NCI-H128 (cell line): Measurements from ENCODE around the gene PAX8.
A peak's percentile ranks its signal among the peaks of the same experiment; 100 is the strongest.
"Not testable (repeated sequence)": the region's sequence is repeated elsewhere in the genome, so short reads cannot be mapped to it uniquely, and the experiment has no call there.

Experiments used
- DNase-seq: peaks from one replicate; lab custom pipeline; 2025; ENCODE audit not compliant: unreplicated experiment; lab: John Stamatoyannopoulos, UW

The PAX8 gene

GRCh38 chr2:113238871-113239839 is 39.6 kb downstream of the PAX8 start:
- no peak for DNase-seq

- no peak for DNase-seq
Measured at GRCh38 chr2:113237604-113238160, 41.0 kb downstream of the PAX8 start.

GRCh38 chr2:113236367-113237159 is 42.2 kb downstream of the PAX8 start:
- DNase-seq, result no peak

GRCh38 chr2:113235347-113236226 is 43.1 kb downstream of the PAX8 start:
- not testable (repeated sequence) for DNase-seq

GRCh38 chr2:113234721-113235346 is 43.9 kb downstream of the PAX8 start:
- no peak for DNase-seq

GRCh38 chr2:113233593-113234550 is 44.8 kb downstream of the PAX8 start:
- no peak for DNase-seq

GRCh38 chr2:113232740-113233139 is 46.0 kb downstream of the PAX8 start:
- no peak for DNase-seq

GRCh38 chr2:113232123-113232522 is 46.6 kb downstream of the PAX8 start:
- DNase-seq, result no peak

GRCh38 chr2:113231064-113231463 is 47.7 kb downstream of the PAX8 start:
- no peak for DNase-seq

- no peak for DNase-seq
Measured at GRCh38 chr2:113230531-113230930, 48.2 kb downstream of the PAX8 start.

GRCh38 chr2:113229795-113230194 is 48.9 kb downstream of the PAX8 start:
- no peak for DNase-seq

- no peak for DNase-seq
Measured at GRCh38 chr2:113228991-113229716, 49.6 kb downstream of the PAX8 start.

GRCh38 chr2:113228351-113228750 is 50.4 kb downstream of the PAX8 start:
- no peak for DNase-seq

- no peak for DNase-seq
Measured at GRCh38 chr2:113227698-113228097, 51.0 kb downstream of the PAX8 start.

GRCh38 chr2:113227290-113227689 is 51.4 kb downstream of the PAX8 start:
- DNase-seq, result no peak

GRCh38 chr2:113226462-113226861 is 52.3 kb downstream of the PAX8 start:
- no peak for DNase-seq

GRCh38 chr2:113225263-113226259 is 53.2 kb downstream of the PAX8 start:
- DNase-seq, result peak; percentile 33
